Measurements from ENCODE around the gene OPN4.

GRCh38 chr10:86687750-86688149, 33.4 kb downstream of the OPN4 start:
- TF ChIP-seq CTCF (IDR thresholded peaks at IDR 0.05) = no peak
- no peak for TF ChIP-seq POLR2A (IDR thresholded peaks at IDR 0.05)
